ENCODE measurements around the gene RIOK1.
"Not testable (repeated sequence)": the region's sequence is repeated elsewhere in the genome, so short reads cannot be mapped to it uniquely, and the experiment has no call there.

Gene RIOK1

GRCh38 chr6:7442467-7442866 is 52.9 kb downstream of the RIOK1 start:
- no peak for DNase-seq

GRCh38 chr6:7445101-7445500 is 55.5 kb downstream of the RIOK1 start:
- no peak for DNase-seq

- no peak for DNase-seq
Observed at GRCh38 chr6:7445885-7446461, 56.4 kb downstream of the RIOK1 start.

GRCh38 chr6:7446619-7447325 is 57.2 kb downstream of the RIOK1 start:
- DNase-seq: no peak

DNA sequence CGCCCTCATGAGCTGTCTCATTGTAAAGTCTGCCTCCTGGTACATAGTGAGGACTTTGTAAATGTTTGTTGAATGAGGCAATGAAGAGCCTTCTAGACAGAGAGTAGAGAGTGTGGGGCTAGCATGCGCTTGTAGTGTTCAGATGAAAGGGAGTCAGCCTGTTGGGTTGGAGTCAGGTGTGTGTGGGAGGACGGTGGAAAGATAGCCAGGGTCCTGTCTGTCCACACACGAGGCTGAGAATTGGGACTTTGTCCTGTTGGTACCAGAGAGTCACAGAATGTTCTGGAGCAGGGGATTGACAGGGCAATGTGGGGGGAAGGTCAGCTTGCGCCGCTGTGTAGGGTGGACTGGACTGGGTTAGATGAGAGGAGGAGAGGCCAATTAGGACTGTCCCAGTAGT is 58.6 kb downstream of the RIOK1 start:
- DNase-seq: no peak

- DNase-seq: no peak
Observed at GRCh38 chr6:7449018-7449417, 59.4 kb downstream of the RIOK1 start.

DNA sequence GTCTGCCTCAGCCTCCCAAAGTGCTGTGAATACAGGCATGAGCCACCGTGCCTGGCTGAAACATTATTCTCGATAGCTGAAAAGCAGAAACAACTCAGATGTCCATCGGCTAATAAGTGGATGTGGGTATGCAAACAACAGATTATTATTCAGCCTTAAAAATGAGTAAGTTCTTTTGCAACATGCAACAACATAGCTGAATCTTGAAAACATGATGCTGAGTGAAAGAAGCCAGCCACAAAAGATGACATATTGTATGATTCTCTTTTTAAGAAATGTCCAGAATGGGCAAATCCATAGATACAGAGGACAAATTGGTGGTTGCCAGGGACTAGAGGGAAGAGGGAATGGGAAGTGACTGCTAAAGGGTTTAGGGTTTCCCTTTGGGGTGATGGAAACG is 61.7 kb downstream of the RIOK1 start:
- no peak for DNase-seq

DNA sequence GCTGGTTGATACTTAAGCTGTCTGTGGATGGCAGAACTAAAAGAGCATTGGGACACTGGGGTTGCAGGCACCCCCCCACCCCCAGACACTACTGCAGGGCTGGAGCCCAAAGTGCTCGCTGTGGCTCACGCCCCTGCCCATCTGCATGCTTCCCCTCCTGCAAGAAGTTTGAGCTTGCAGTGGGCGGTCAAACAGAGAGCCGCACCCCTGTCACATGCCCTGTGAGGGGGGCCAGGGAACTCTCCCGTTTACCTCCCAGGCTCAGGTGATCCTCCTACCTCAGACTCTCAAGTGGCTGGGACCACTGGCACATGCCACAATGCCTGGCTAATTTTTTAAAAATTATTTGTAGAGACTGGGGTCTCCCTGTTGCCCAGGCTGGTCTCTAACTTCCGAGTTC is 63.3 kb downstream of the RIOK1 start:
- DNase-seq: no peak

DNA sequence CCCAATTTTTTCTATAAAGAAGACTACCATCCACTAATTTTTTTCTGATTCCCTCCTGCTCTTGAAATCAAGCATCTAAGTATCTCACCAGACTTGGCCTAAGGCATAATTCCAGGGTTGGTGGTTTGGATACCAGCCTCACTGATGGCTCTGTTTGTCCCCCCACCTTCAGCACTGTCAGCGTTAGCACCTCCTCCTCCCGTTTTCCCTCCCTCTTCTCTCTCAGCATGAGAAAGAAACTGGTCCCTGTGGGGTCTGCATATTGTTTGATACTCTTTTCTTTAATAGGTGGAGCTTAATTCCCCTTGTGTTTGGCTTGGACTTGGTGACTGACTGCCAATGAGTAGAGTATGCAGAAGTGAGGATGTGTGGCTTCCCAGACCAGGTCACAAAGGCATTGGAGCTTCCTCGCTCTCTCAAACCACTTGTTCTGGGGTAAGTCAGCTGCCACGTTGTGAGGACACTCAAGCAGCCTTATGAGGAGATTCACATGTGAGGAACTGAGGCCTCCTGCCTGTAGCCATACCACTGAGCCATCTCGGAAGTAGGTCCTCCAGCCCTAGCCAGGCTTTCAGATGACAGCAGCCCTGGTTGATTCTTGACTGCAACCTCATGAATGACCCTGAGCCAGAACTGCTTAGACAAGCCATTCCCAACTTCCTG is 65.2 kb downstream of the RIOK1 start:
- no peak for DNase-seq

DNA sequence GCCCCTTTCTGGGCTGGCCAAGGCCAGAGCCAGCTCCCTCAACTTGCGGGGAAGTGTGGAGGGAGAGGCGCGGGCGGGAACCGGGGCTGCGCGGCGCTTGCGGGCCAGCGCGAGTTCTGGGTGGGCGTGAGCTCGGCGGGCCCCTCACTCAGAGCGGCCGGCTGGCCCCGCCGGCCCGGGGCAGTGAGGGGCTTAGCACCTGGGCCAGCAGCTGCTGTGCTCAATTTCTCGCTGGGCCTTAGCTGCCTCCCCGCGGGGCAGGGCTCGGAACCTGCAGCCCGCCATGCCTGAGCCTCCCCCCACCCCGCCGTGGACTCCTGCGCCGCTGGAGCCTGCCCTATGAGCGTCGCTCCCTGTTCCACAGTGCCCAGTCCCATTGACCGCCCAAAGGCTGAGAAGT is 66.7 kb downstream of the RIOK1 start:
- DNase-seq: not testable (repeated sequence)

- DNase-seq: no peak
Observed at GRCh38 chr6:7461416-7461815, 71.8 kb downstream of the RIOK1 start.

- DNase-seq: no peak
Observed at GRCh38 chr6:7463785-7464184, 74.2 kb downstream of the RIOK1 start.

GRCh38 chr6:7467007-7467897 is 77.6 kb downstream of the RIOK1 start:
- DNase-seq: no peak

Data from stimulated activated CD4-positive, alpha-beta T cell treated with anti-CD3 and anti-CD28 coated beads, Interleukin-15, amount 100 ng/mL, for 24 hours (primary cell).